Measurements from ENCODE around the gene CNN2.

The CNN2 gene

DNA sequence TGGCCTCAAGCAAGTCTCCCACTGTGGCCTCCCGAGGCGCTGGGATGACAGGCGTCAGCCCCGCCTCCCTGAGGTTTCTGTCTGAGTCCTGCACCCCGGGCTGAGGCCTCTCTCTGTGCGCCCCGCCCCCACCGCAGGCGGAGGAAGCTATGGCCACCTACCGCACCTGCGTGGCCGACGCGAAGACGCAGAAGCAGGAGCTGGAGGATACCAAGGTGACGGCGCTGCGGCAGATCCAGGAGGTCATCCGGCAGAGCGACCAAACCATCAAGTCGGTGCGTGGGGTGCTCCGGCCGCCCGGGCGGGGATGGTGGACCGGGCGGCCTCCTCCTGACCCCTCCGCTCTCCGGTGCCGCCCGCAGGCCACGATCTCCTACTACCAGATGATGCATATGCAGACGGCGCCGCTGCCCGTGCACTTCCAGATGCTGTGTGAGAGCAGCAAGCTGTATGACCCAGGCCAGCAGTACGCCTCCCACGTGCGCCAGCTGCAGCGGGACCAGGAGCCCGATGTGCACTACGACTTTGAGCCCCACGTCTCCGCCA lies 53.2 kb downstream of the CNN2 start:
- Histone ChIP-seq H3K36me3 (ENCODE audit: control insufficient read depth, insufficient read depth, low read length) (no peaks in the 10 kb centered on the region), H3K4me3 (ENCODE audit: extremely low read depth, insufficient read depth, low read length, poor library complexity, severe bottlenecking) (no peak overlapping the region), H3K4me1 (ENCODE audit: control insufficient read depth, insufficient read depth, low read length, poor library complexity, severe bottlenecking) (no peaks in the 10 kb centered on the region), H3K27ac (ENCODE audit: low read depth, low read length, severe bottlenecking) (no peak overlapping the region), H3K9me3 (ENCODE audit: control insufficient read depth, low read length) (peaks cover 3% of the 10 kb centered on the region)
- WGBS, 2 experiments (ENCODE audit: insufficient coverage in 2 of 2), result 93% methylated on average over 45 of the region's 45 CpGs

- H3K4me3 ChIP-seq (ENCODE audit: extremely low read depth, insufficient read depth, low read length, poor library complexity, severe bottlenecking), result no peak overlapping the region
- peaks cover 3% of the 10 kb centered on the region for H3K9me3 ChIP-seq (ENCODE audit: control insufficient read depth, low read length)
- no peaks in the 10 kb centered on the region for H3K36me3 ChIP-seq (ENCODE audit: control insufficient read depth, insufficient read depth, low read length)
- no peak overlapping the region for H3K27ac ChIP-seq (ENCODE audit: low read depth, low read length, severe bottlenecking)
- 95% methylated on average over 42 to 45 of the region's 50 CpGs for WGBS, 2 experiments (ENCODE audit: insufficient coverage in 2 of 2)
- no peaks in the 10 kb centered on the region for H3K4me1 ChIP-seq (ENCODE audit: control insufficient read depth, insufficient read depth, low read length, poor library complexity, severe bottlenecking)
Measured at GRCh38 chr19:1080360-1081161, 54.2 kb downstream of the CNN2 start.

DNA sequence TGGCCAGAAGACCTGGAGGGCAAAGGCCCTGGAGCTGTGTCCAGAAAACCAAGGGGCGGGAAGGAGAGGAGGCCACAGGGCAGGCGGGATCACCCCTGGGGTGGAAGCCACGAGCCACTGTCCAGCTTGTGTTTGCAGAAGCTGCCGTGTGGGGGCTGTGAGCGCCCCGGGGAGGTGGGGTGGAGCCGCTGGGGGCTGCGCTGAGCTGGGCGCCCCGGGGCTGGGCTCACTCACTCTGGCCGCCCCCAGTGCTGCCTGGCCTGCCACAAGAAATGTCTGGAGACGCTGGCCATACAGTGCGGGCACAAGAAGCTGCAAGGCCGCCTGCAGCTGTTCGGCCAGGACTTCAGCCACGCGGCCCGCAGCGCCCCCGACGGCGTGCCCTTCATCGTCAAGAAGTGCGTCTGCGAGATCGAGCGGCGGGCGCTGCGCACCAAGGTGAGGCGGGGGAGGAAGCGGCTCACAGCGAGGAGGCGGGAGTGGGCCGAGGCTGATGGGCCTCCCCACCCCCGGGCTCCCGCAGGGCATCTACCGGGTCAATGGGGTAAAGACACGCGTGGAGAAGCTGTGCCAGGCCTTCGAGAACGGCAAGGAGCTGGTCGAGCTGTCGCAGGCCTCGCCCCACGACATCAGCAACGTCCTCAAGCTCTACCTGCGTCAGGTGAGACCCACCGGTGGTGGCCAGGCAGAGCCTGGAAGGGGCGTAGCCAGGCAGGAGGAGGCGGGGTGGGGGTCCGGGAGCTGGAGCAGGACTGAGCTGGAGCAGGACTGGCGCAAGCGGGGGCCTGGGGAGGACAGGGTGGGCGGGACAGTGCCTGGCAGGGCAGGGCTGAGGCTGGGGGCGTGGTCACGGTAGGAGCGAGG lies 55.1 kb downstream of the CNN2 start:
- WGBS, 2 experiments (ENCODE audit: insufficient coverage in 2 of 2), result 90 to 91% methylated on average over 52 to 58 of the region's 58 CpGs
- Histone ChIP-seq H3K27ac (ENCODE audit: low read depth, low read length, severe bottlenecking) (no peak overlapping the region), H3K9me3 (ENCODE audit: control insufficient read depth, low read length) (no peaks in the 10 kb centered on the region), H3K4me3 (ENCODE audit: extremely low read depth, insufficient read depth, low read length, poor library complexity, severe bottlenecking) (no peak overlapping the region), H3K36me3 (ENCODE audit: control insufficient read depth, insufficient read depth, low read length) (peaks cover 7% of the 10 kb centered on the region), H3K4me1 (ENCODE audit: control insufficient read depth, insufficient read depth, low read length, poor library complexity, severe bottlenecking) (no peaks in the 10 kb centered on the region)

- no peak overlapping the region for H3K4me3 ChIP-seq (ENCODE audit: extremely low read depth, insufficient read depth, low read length, poor library complexity, severe bottlenecking)
- H3K36me3 ChIP-seq (ENCODE audit: control insufficient read depth, insufficient read depth, low read length), result peaks cover 12% of the 10 kb centered on the region
- no peak overlapping the region for H3K27ac ChIP-seq (ENCODE audit: low read depth, low read length, severe bottlenecking)
- no peaks in the 10 kb centered on the region for H3K9me3 ChIP-seq (ENCODE audit: control insufficient read depth, low read length)
- H3K4me1 ChIP-seq (ENCODE audit: control insufficient read depth, insufficient read depth, low read length, poor library complexity, severe bottlenecking), result no peaks in the 10 kb centered on the region
- WGBS, 2 experiments (ENCODE audit: insufficient coverage in 2 of 2), result 59 to 69% methylated on average over 27 to 48 of the region's 51 CpGs
Measured at GRCh38 chr19:1082165-1082927, 55.9 kb downstream of the CNN2 start.

GRCh38 chr19:1082928-1083816 lies 56.8 kb downstream of the CNN2 start:
- 95 to 97% methylated on average over 56 to 57 of the region's 59 CpGs for WGBS, 2 experiments (ENCODE audit: insufficient coverage in 2 of 2)
- Histone ChIP-seq H3K9me3 (ENCODE audit: control insufficient read depth, low read length) (no peaks in the 10 kb centered on the region), H3K4me1 (ENCODE audit: control insufficient read depth, insufficient read depth, low read length, poor library complexity, severe bottlenecking) (no peaks in the 10 kb centered on the region), H3K27ac (ENCODE audit: low read depth, low read length, severe bottlenecking) (no peak overlapping the region), H3K4me3 (ENCODE audit: extremely low read depth, insufficient read depth, low read length, poor library complexity, severe bottlenecking) (no peak overlapping the region), H3K36me3 (ENCODE audit: control insufficient read depth, insufficient read depth, low read length) (peaks cover 20% of the 10 kb centered on the region)

- 97 to 98% methylated on average over 38 to 42 of the region's 43 CpGs for WGBS, 2 experiments (ENCODE audit: insufficient coverage in 2 of 2)
- H3K4me3 ChIP-seq (ENCODE audit: extremely low read depth, insufficient read depth, low read length, poor library complexity, severe bottlenecking), result no peak overlapping the region
- peaks cover 31% of the 10 kb centered on the region for H3K36me3 ChIP-seq (ENCODE audit: control insufficient read depth, insufficient read depth, low read length)
- H3K9me3 ChIP-seq (ENCODE audit: control insufficient read depth, low read length), result no peaks in the 10 kb centered on the region
- H3K27ac ChIP-seq (ENCODE audit: low read depth, low read length, severe bottlenecking), result no peak overlapping the region
- no peaks in the 10 kb centered on the region for H3K4me1 ChIP-seq (ENCODE audit: control insufficient read depth, insufficient read depth, low read length, poor library complexity, severe bottlenecking)
Measured at GRCh38 chr19:1084024-1084868, 57.8 kb downstream of the CNN2 start.

- Histone ChIP-seq H3K9me3 (ENCODE audit: control insufficient read depth, low read length) (no peaks in the 10 kb centered on the region), H3K4me1 (ENCODE audit: control insufficient read depth, insufficient read depth, low read length, poor library complexity, severe bottlenecking) (no peaks in the 10 kb centered on the region), H3K27ac (ENCODE audit: low read depth, low read length, severe bottlenecking) (no peak overlapping the region), H3K36me3 (ENCODE audit: control insufficient read depth, insufficient read depth, low read length) (peaks cover 37% of the 10 kb centered on the region), H3K4me3 (ENCODE audit: extremely low read depth, insufficient read depth, low read length, poor library complexity, severe bottlenecking) (no peak overlapping the region)
- 82 to 83% methylated on average over 6 of the region's 8 CpGs for WGBS, 2 experiments (ENCODE audit: insufficient coverage in 2 of 2)
Measured at GRCh38 chr19:1085053-1085658, 58.7 kb downstream of the CNN2 start.

DNA sequence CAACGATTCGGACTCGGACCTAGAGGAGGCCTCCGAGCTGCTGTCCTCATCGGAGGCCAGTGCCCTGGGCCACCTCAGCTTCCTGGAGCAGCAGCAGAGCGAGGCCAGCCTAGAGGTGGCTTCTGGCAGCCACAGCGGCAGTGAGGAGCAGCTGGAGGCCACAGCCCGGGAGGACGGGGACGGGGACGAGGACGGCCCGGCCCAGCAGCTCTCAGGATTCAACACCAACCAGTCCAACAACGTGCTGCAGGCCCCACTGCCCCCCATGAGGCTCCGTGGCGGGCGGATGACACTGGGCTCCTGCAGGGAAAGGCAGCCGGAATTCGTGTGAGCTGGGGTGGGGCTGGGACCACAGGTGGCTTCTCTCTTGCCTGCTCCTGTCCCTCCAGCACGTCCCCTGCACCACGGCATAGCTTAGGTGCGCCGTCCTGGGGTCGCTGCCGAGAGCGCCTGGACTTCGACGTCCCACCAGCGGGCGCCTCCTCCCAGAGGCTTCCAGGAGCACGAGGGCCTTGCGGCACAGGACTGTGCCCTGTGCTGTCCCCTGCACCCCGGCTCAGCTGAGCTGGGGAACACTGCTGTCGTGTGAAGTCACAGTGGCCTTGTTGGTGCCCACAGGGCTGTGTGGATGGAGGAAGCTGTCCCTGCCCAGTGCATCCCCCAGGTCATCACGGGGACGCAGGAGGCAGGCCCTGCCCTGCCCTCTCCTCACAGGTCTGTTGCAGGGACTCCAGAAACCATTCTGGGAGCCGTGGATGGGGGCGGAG lies 59.5 kb downstream of the CNN2 start:
- Histone ChIP-seq H3K4me3 (ENCODE audit: extremely low read depth, insufficient read depth, low read length, poor library complexity, severe bottlenecking) (no peak overlapping the region), H3K36me3 (ENCODE audit: control insufficient read depth, insufficient read depth, low read length) (peaks cover 39% of the 10 kb centered on the region), H3K4me1 (ENCODE audit: control insufficient read depth, insufficient read depth, low read length, poor library complexity, severe bottlenecking) (no peaks in the 10 kb centered on the region), H3K27ac (ENCODE audit: low read depth, low read length, severe bottlenecking) (no peak overlapping the region), H3K9me3 (ENCODE audit: control insufficient read depth, low read length) (no peaks in the 10 kb centered on the region)
- 91 to 94% methylated on average over 29 to 36 of the region's 38 CpGs for WGBS, 2 experiments (ENCODE audit: insufficient coverage in 2 of 2)
